HepG2 (cell line): ENCODE results near the gene RAB28.

Source experiments
- ATF1 ChIP-seq: IDR thresholded peaks from 2 replicates; pipeline ENCODE4 v1.6.1; 2016; ENCODE audit warnings: mild to moderate bottlenecking, control low read depth
- CEBPB ChIP-seq: IDR thresholded peaks from 2 replicates; pipeline ENCODE4 v1.6.1; 2011; ENCODE audit warnings: low read depth, low read length, improper control_type of control experiment, borderline replicate concordance
- CHD2 ChIP-seq: IDR thresholded peaks from 2 replicates; pipeline ENCODE4 v1.6.1; 2011; ENCODE audit warnings: low read depth, low read length, improper control_type of control experiment
- NCOA5 ChIP-seq: sonication (generic); formaldehyde crosslinking; IDR thresholded peaks from 2 replicates; pipeline ENCODE4 v1.4.0; 2020; ENCODE audit warnings: missing genetic modification reagents
- POLR2AphosphoS5 ChIP-seq: IDR thresholded peaks from 2 replicates; pipeline ENCODE4 v1.6.1; 2012; ENCODE audit warnings: low read depth, low read length
- SIN3A ChIP-seq: IDR thresholded peaks from 2 replicates; pipeline ENCODE4 v1.6.1; 2011; ENCODE audit warnings: low read depth, mild to moderate bottlenecking, control low read depth, low read length, borderline replicate concordance
- TCF7 ChIP-seq: sonication (generic); IDR thresholded peaks from 2 replicates; pipeline ENCODE4 v1.6.1; 2016; ENCODE audit warnings: antibody characterized with exemption, low read depth
- WIZ ChIP-seq: sonication (generic); formaldehyde crosslinking; IDR thresholded peaks from 2 replicates; pipeline ENCODE4 v1.5.1; 2020; ENCODE audit warnings: mild to moderate bottlenecking, missing genetic modification reagents

DNA sequence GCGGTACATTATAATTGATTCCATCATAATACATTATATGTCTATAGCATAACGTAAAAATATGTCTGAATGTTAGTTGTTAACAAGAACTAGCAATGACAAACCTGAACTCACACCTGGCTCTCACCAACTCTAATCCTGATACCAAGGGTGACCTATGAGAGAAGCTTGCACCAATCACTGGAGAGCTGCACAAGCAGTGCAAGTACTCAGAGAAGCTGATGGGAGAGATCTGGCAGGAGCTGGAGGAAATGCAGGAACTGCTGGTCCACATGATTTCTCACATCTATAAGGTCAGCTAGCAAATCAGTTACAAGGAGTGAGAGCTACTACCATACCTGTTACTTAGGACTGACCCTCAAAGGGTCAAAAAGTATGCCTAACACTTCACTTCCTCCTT lies 74.8 kb downstream of the RAB28 start:
- TF ChIP-seq ATF1 (no peak), NCOA5 (no peak), WIZ (CRISPR knock-in tag) (no peak), TCF7 (no peak), POLR2AphosphoS5 (no peak), CHD2 (no peak), CEBPB (no peak), SIN3A (no peak)
